Stimulated activated CD8-positive, alpha-beta memory T cell treated with anti-CD3 and anti-CD28 coated beads, Interleukin-12 subunit alpha, Interleukin-12 subunit beta, amount 100 ng/mL, for 24 hours (primary cell): ENCODE measurements around the gene SPACA9.

Experiments
- DNase-seq: peaks from one replicate; pipeline ENCODE4 v3.0.0-alpha.2; 2020; ENCODE audit errors: extremely low read depth

Gene SPACA9

DNA sequence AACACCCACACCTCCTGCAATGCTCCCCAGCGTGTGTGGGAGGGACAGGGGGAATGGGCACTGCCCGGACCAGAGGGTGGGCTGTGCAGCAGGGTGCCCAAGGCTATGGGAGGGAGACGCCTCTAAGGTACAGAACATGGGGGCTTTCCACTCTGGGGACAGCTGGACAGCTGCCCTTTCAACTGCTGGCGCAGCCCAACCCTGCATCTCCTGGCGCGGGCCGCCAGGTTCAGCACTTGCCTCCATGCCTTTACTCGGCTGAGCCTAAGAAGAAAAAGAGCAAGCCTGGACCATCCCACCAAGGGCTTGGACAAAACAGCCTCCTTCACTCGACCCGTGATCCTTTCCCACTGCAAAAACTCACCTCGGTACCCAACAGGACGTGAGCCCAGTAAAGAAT lies 15.6 kb upstream of the SPACA9 start:
- DNase-seq: no peak

DNA sequence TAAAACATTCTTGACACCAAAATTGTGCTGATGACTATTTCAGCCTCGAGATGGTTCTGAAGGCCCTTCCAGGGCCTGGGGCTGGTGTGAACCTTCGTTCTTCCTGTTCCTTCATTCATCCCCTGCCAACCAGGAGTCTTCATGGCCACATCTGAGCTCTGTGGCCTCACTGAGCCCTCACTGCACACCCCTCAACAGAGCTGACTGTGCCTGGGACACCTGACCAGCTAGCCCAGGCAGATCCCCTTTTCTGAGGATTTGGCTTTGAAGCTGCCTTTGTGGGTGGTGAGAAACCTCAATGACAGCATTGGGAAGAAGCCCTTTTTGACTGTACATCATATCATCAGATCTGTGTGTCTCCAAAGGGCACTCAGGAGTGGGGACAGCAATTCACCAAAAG lies 14.4 kb upstream of the SPACA9 start:
- DNase-seq: no peak

DNA sequence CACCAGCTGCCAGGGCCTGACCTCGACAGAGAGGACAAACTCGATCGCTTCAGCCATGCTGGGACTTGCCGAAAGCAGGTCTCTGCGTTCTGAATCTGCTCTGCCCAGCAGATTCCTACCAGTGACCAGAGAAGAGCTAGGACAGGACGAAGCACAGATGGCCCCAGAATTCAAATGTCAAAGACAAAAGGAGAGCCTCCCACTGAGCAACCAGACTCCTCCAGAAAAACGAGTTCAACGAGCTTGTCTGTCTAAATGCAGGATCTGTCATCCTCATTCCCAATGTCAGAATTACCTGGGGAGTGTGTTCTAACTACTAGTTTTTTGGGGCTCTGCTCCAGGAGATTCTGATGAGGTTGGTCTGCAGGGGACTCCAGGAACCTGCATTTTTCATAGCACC lies 14.0 kb upstream of the SPACA9 start:
- no peak for DNase-seq

DNA sequence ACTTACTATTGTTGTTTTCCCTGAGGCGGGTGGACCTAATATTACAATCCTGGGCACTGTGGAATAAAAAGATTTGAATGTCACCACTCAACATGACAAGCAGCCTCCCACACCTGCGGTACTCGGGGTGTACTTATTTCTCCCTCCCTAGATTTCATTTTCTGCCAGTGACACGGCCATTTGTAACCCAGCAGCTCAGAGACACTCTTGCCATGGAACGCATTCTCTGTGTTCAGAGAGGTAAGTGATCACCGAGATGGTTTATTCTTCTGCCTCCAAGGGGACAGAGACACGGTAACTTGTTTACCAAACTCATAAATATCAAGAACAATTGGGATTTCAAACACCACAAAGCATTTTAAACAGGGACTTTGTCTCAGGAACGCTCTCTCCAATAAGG lies 11.8 kb upstream of the SPACA9 start:
- no peak for DNase-seq

DNA sequence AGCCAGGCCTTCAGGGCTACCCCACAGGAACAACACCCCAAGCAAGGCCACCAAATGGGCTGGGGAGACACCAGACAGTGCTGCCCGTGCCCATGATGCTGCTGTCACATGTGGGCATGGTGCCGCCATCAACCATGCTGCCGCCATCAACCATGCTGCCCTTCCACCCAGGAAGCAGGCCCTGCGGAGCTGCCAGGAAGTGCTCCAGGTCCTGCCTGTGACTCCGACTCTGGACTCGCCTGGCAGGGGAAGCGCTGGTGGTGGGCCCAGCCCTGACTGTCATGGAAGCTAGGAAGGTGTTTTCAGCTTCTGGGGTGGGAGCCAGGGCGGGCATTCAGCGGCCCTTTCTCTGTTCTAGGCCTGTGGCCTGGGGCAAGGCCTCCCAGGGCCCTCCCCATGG lies 9.4 kb upstream of the SPACA9 start:
- DNase-seq: no peak

DNA sequence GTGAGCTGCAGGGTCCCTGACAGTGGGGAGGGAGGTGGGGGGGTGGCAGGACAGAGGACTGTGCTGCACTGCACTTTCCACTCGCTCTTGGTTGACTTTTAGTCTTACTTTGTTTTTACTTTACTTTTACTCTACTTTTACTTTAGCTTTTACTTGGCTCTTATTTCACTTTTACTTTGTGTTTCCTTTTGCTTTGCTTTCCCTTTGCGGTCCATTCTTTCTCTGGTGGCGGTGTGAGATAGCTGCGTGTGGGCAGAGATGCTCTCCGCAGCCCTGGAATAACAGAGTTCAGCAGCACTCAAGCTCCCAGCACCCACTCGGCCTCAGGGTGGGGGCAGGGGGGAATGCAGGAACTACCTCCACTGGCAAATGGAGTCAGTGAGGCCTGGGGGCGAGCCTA lies 5.3 kb upstream of the SPACA9 start:
- no peak for DNase-seq

DNA sequence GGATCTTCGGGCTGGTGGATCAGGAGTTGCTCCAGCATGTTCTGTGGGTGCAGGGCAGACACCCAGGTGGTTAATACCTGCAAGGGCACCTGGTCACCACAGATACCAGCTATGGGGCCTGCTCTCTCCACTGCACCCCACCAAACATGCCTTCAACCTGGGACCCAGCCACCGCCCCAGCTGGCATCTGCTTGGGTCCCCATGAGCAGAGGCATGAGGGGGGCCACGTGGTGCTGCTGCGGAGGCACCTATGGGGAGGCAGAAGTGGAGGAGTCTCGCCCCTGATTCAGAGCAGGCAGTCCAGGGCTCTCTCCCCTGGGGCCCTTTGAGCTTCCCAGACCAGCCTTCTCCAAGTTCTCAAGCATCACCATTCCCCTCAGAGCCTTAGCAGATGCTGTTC lies 3.5 kb upstream of the SPACA9 start:
- DNase-seq: no peak

DNA sequence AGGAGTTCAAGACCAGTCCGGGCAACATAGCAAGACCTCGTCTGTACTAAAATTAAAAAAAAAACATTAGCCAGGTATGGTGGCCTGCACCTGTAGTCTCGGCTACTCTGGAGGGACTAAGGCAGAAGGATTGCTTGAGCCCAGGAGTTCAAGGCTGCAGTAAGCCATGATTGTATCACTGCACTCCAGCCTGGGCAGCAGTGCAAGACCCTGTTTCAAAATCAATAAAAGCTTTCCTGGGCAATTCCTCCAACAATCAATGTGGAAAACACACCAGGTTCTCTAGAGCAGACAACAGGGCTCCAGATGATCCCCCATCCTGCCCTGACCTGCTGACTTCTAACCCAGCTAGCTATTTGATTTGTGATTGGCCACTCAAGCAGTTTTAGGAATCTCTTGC lies 1.8 kb upstream of the SPACA9 start:
- DNase-seq: no peak

DNA sequence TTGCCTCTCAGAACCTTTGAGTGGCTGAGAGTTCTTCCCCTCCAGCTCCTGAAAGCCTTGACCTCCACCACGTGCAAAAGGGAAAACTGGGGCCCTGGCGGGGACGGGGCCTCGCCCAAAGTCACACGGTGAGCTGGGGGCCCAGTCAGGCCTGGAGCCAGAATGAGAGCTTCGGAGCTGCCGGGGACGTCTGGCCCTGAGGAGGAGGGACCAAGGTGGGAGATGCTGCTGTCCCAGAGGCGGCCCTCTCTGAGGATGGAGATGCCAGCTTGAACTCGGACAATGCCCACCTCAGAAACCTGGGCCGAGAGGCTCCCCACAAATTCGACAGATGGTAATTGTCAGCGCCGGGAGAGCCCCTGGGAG lies 1.3 kb upstream of the SPACA9 start:
- no peak for DNase-seq

DNA sequence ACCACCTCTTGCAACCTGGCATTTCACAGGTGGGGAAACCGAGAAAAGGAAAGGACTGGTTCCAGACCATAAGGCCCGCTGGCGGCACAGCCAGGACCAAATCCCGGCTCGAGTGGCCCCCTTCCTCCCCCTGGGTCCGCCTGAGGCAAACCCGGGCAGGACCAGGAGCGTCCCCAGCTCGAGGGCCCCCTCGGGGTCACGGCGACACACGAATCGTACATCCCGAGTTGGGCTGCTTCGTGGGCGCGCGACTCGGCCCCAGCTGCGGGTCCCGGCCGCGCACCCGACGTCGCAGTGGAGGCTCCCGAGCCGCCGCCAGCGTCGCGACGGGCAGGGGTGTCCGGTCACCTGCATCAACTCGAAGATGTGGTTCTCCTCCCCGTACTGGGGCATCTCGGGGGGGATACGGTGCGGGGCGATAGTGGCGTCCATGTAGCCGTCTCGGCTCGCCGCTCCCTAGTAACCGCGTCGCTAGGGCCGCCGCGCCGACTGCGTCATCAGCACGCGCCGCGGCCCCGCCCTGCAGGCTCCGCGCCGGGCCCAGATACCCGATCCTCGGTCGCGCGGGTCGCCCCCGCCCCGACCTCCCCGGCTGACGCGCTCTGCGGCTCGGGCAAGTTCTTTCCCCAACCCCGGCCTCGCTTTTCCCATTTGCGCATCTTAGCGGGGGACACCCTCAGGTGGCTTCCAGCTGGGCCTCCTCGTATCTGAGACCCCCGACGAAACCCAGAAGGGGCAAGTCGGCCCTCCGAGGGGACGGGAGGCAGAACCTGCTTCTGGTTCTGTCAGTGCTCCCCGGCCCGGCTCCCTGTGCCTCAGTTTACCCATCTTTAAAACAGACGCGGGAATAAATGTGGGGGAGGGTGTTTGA lies 639 bp upstream of the SPACA9 start, which contains the start of gene AK8:
AK8 (minus strand) TSS at position 461 of the 871 bp plus-strand sequence; CDS start at position 432, 29 bp downstream.
- DNase-seq: peak; percentile 26

DNA sequence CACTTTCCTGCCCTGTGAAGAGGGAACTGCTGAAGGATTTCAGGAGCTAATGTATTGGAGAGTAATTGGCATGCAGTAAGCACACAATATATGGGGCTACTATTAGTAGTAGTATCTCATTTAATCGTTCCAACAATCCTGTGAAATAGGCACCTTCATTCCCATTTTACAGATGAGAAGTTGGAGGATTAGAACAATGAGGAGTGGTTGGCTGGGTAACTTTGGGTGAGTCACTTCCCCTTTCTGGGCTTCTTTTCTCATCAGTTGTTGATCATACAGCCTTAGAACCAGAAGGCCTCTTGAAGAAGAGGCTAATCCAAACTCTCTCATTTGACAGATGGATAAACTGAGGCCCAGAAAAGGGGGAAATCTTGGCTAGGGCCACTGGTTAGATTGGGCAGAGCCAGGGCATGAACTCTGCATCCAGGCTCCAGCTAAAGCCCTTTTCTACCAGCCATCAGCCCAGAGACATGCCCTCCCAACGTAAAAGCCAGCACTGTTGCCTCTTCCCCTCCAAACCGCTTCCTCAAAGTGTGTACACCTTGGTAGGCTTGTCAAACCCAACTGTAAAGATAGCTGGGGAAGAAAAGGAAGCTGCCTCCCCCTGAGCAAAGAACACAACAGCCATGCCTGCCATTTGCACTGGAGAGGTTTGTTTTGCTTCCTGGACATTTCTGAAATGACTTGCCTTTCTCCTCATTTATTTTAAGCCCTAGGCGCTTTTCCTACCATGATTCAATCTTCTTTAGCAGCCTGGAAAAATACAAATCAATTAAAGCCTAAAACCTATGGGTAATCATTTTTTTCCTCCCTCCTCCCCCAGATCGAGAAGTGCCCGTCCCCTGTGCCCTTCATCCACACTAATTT lies 992 bp downstream of the SPACA9 start:
- DNase-seq: no peak

DNA sequence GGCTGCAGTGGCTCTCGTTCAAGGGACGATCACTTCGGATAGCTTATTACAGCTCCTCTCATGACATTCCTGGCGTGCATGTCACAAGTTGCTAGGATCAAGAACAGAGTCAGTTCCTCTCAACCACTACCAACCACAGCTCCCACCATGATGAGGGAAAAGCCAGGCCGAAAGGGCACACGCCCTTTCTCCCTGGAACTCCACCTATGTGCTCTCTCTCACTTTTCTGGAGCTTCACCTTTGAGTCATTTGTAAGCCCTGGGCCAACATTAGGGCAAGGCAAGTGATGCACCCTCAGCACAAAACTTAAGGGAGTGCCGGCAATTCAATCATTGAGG lies 1.6 kb downstream of the SPACA9 start:
- no peak for DNase-seq

DNA sequence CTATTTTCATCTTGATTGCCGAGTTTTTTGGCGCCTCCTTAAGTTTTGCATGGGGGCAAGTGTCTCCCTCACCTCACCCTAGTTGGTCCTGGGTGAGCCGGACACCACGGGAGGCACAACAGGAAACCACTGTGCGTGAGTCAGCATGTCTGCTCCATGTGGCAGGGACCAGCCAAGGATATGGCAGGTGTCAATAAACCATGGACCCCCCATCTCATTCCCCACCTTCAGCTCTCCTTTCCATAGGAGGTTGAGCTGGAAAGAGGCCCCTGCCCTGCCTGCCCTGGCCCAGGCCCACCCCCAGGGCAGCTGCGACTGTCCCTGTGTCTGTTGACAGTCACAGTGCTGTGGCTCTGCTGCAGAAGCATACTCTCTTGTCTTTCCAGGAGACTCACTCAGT lies 3.1 kb downstream of the SPACA9 start:
- no peak for DNase-seq

DNA sequence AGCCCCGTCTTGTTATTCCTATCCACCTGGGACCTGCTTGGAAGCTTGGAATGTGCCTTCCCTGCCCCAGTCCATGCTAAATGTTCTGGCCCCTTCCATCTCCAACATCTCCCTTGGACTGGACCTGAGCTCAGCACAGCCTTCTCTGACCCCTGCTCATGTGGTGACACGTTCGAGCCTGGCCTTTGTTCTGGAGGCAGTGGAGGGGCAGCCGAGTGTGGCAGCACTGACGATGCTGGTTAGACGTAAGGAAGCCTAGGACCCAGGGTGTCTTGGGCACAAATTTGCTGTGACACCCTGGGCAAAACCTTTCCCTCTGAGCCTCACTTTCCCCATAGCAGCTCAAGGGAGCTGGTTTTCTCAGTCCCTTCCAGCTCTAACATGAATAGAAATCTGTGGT lies 3.9 kb downstream of the SPACA9 start:
- DNase-seq: no peak

DNA sequence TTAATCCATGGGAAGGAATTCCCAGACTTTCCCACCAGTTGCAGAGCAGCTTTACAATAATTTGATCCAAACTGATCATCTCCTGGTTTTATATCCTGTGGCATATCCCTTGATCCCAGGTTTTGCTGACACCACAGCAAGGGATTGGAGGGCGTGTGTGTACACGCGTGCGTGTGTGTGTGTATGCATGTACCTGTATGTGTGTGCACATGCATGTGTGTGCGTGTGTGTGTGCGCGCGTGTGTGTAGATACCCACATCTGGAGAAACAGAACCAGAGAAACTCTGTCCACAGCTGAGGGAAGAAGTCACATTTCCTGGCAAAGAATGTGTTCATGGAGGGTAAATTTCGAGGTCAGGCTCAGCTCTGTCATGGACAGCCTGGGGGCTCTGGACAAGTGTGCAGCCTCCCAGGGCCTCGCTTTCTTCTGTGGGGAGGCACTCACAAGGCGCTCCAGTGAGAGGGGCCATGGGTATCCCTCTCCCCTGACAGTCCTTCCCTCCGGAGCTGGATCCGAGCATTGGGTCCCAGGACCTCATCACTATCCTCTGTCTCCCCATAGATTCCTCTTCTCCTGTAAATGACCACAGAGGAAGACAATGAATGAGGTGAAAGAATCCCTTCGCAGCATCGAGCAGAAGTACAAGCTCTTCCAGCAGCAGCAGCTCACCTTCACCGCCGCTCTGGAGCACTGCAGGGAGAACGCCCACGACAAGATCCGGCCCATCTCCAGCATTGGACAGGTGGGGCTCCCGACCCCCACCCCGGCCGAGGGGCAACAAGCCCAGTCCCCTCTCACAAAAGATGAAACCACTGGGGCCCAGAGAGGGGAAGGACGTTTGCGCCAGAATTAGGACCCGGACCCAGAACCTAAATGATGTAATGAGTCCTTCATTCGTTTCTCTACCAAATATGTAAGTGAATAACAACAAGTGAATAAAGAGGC lies 4.9 kb downstream of the SPACA9 start:
- no peak for DNase-seq

DNA sequence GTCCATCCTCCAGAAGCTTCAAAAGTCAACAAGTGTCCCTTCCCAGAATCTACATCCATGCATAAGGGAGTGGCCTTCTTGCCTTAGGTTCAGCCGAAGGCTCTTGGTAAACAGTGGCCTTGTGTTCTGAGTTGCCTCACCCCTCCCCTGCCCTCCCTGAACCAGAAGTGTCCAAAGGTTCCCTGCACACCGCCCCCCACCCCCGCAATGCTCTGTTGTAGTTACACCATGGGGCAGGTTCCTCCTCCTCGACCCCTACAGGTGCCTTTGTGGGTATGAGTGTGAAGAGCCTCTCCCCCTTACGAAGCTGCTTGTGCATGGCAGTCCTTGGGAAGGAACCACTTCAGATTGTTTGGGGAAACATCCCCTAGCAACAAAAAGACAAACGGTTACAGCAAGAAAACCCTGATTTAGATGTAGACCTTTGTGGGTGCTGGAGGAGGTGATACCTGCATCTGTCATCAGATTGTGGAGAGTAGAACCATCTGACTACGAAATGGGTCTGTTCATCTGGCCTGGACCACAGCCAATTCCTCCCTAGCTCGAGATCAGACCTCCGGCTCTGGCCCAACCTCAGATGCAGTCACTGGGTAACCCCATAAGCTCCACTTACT lies 7.1 kb downstream of the SPACA9 start:
- no peak for DNase-seq

DNA sequence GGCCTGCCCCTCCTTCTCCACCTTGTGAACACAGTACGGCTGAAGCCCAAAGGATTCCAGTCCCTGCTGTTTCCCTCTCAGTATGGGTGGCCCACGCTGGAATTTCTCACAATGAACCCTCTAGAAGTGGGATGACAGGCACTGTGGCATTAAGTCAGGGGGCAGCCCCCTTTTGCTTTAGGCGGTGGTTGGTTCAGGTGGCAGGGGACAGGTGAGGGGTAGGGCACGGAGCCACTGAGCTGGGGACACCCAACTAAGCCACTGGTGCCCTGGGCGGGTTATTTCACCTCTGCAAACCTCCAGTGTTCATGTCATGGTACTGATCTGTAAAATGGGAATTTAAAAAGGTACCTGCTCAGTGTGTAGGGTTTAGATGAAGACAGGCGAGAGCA lies 7.6 kb downstream of the SPACA9 start:
- no peak for DNase-seq

DNA sequence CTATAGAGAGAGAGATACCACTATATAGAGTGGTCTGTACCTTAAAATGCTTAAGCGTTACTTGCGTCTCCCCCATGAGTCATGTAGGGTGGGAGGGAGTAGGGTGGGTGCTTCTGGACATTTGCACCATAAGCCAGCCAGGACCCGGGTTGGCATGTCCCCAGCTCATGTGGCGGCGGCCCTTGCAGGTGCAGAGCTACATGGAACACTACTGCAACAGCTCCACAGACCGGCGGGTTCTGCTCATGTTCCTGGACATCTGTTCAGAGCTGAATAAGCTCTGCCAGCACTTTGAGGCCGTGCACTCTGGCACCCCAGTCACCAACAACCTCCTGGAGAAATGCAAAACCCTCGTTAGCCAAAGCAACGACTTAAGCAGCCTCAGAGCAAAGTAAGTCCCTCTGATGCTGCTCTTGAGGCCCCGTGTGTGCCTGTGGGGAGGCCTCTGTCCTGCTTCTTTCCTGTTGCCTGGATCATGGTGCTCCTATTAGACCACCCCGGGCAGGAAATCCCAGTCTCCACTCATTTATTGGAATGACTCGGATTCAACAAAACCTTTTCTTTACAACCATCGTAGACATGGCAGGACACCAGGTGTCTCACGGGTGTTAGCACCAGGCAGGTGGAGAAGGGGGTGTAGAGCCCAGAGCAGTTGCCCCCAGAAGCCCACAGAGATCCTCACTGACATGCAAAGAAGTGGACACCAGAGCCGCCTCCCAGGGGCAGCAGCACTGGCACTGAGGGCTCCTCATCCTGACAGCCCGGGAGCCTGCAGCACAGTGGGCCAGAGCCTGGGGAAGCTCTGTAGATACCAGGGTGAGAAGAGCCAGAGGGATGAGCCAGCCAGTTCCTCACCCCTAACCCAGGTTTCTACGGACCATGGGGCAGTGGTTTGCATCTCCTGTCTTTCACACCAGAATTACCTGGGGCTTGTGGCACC lies 8.8 kb downstream of the SPACA9 start:
- no peak for DNase-seq

DNA sequence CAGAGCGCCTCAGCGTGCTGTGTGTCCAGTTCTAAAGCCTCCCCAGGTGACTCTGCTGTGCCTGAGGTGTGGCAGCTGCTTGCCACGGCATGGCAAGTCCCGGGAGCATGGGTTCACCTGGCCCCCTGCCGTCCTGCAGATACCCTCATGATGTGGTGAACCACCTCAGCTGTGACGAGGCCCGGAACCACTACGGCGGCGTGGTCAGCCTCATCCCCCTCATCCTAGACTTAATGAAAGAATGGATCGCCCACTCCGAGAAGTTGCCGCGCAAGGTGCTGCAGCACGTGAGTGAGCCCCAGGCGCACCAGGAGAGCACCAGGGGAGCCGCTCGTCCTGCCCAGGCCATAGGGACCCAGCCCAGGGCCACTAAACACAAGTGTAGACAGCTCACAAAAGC lies 9.5 kb downstream of the SPACA9 start:
- DNase-seq: no peak

DNA sequence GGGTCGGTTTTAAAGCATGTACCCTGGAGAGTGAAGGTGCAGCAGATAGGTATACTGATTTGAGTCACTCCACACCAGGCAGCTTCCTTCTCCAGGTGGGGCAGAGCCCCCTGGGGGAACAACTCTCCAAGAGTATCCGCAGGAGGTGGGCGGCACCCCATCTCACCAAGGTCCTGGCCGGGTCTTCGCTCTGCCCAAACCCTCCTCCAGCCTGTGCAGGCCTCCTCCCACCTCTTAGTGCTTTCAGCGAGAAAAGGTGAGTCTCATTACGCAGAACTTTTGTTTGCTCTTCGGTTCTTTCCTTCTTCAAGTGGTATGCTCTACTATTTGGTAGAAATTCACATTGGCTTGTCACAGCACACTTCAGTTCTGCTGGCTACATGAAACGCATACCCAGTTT lies 13.7 kb downstream of the SPACA9 start:
- DNase-seq: no peak
